ENCODE data around the gene CRKL.

CRKL gene

GRCh38 chr22:20976291-20976877 lies 59.2 kb downstream of the CRKL start (continued):
- TF ChIP-seq ZNF26 (tag by site-specific recombination; IDR thresholded peaks at IDR 0.05) = no peak
- no peak for TF ChIP-seq MZF1 (tag by site-specific recombination; IDR thresholded peaks at IDR 0.05; ENCODE audit: borderline replicate concordance)
- TF ChIP-seq ZNF280C (tag by site-specific recombination; IDR thresholded peaks at IDR 0.05) = no peak
- no peak for TF ChIP-seq ATF2 (tag by site-specific recombination; IDR thresholded peaks at IDR 0.05; ENCODE audit: low read depth)
- no peak for TF ChIP-seq PRDM1 (tag by site-specific recombination; IDR thresholded peaks at IDR 0.05)
- TF ChIP-seq SETDB1 (IDR thresholded peaks at IDR 0.05; ENCODE audit: insufficient read length, low read length) = no peak
- TF ChIP-seq AEBP2 (tag by site-specific recombination; IDR thresholded peaks at IDR 0.05; ENCODE audit: borderline replicate concordance) = no peak
- no peak for TF ChIP-seq ZNF548 (tag by site-specific recombination; IDR thresholded peaks at IDR 0.05)
- no peak for TF ChIP-seq ZFP41 (tag by site-specific recombination; IDR thresholded peaks at IDR 0.05; ENCODE audit: borderline replicate concordance)
- no peak for TF ChIP-seq ZNF18 (tag by site-specific recombination; IDR thresholded peaks at IDR 0.05)

GRCh38 chr22:20977019-20977418 lies 59.8 kb downstream of the CRKL start:
- Histone ChIP-seq H3K36me3 (ENCODE audit: control insufficient read depth in 2 of 2, insufficient read depth in 1 of 2, low read length in 2 of 2) (no peaks in the 10 kb centered on the region), H3K4me3 (ENCODE audit: low read depth, low read length) (no peak overlapping the region), H3K4me1 (ENCODE audit: control insufficient read depth, insufficient read depth, low read length) (no peaks in the 10 kb centered on the region), H3K9me3 (ENCODE audit: control insufficient read depth, insufficient read depth, low read depth, low read length) (no peaks in the 10 kb centered on the region), H3K27ac (ENCODE audit: extremely low read depth, low read depth, low read length) (no peak overlapping the region)
- TF ChIP-seq KLF16 (tag by site-specific recombination; IDR thresholded peaks at IDR 0.05) (no peak), ZFP37 (tag by site-specific recombination; IDR thresholded peaks at IDR 0.05) (no peak), EGR2 (tag by site-specific recombination; IDR thresholded peaks at IDR 0.05; ENCODE audit: low read depth) (no peak), ZFHX2 (tag by site-specific recombination; conservative IDR thresholded peaks at IDR 0.05) (peak; percentile 30)
- ChIA-PET CTCF (interaction anchor here (1.0 kb wide), 1 partner anchor 17 kb away, joined by 4 read pairs; no protein-coding TSS in a partner anchor), POLR2A (no interaction called here)

Measured in HEK293 (cell line).